Measurements from ENCODE around the gene PRKN.

- TF ChIP-seq CTCF (IDR thresholded peaks at IDR 0.05; ENCODE audit: low read length) (no peak), EZH2 (IDR thresholded peaks at IDR 0.05; ENCODE audit: borderline replicate concordance, low read length) (no peak)
Measured at GRCh38 chr6:162244031-162244430, 483.5 kb downstream of the PRKN start.

All from OCI-LY1 (cell line).